Measurements from ENCODE around the gene AQP3.

DNA sequence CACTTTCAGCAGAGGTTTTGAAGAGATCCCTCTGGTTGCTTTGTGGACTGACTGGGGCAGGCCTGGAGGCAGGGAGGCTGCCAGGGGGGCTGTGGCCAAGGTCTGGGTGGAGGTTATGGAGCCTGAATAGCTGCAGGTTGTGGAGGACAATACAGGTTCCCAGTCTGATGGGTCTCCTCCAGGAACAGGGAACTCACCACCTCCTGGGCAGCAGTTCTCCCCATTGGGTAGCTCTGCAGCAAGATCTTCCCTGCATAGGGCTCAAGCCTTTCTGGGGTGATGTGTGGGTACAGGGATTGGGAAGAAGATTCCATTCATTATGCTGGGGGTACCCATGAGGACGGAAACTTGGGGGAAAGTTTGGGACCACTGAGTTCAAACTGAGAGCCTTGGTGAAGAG is 6.8 kb downstream of the AQP3 start:
- TF ChIP-seq, protein P1, sequence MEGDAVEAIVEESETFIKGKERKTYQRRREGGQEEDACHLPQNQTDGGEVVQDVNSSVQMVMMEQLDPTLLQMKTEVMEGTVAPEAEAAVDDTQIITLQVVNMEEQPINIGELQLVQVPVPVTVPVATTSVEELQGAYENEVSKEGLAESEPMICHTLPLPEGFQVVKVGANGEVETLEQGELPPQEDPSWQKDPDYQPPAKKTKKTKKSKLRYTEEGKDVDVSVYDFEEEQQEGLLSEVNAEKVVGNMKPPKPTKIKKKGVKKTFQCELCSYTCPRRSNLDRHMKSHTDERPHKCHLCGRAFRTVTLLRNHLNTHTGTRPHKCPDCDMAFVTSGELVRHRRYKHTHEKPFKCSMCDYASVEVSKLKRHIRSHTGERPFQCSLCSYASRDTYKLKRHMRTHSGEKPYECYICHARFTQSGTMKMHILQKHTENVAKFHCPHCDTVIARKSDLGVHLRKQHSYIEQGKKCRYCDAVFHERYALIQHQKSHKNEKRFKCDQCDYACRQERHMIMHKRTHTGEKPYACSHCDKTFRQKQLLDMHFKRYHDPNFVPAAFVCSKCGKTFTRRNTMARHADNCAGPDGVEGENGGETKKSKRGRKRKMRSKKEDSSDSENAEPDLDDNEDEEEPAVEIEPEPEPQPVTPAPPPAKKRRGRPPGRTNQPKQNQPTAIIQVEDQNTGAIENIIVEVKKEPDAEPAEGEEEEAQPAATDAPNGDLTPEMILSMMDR (IDR thresholded peaks at IDR 0.05; ENCODE audit: poor library complexity) = no peak
- no peak for TF ChIP-seq EZH2 (IDR thresholded peaks at IDR 0.05; ENCODE audit: borderline replicate concordance)
- TF ChIP-seq EZH2phosphoT487 (IDR thresholded peaks at IDR 0.05; ENCODE audit: low read depth, severe bottlenecking, unreplicated experiment) = no peak
